Measurements from ENCODE around the gene MED8.

DNA sequence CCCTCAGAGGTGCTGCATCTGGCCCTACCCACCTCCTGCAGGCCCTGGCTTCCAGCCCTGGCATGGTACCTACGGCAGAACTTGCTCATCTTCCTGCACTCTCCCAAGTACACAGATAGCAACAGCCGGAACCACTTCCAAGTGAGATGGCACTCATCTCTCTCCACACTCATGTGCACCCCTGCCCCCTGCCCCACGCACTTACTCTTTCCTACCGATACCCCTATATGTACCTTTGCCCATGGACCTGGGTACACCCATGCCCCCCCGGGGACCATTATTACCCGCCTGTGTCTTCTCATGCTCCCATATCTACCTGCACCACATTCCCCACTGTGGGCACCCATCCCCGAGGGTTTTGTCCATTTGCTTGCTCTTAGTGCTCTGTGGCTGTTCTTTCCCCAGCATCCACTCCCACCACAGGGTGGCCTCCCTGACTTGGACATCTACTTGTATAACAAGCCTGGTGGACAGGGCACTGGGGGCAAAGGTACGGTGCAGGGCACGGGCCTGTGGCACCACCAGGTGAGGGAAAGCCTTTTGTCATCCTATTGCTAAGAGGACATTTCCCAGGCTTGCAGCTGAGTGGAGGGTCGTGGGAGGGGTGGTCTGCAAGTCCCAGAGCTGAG lies 49.5 kb upstream of the MED8 start:
- TF ChIP-seq, protein P1, sequence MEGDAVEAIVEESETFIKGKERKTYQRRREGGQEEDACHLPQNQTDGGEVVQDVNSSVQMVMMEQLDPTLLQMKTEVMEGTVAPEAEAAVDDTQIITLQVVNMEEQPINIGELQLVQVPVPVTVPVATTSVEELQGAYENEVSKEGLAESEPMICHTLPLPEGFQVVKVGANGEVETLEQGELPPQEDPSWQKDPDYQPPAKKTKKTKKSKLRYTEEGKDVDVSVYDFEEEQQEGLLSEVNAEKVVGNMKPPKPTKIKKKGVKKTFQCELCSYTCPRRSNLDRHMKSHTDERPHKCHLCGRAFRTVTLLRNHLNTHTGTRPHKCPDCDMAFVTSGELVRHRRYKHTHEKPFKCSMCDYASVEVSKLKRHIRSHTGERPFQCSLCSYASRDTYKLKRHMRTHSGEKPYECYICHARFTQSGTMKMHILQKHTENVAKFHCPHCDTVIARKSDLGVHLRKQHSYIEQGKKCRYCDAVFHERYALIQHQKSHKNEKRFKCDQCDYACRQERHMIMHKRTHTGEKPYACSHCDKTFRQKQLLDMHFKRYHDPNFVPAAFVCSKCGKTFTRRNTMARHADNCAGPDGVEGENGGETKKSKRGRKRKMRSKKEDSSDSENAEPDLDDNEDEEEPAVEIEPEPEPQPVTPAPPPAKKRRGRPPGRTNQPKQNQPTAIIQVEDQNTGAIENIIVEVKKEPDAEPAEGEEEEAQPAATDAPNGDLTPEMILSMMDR (IDR thresholded peaks at IDR 0.05; ENCODE audit: insufficient read depth, low read depth, low read length) = no peak
- TF ChIP-seq EZH2 (IDR thresholded peaks at IDR 0.05; ENCODE audit: insufficient read depth, low read length) = no peak

Measured in astrocyte (in vitro differentiated cells and primary cell).